Neural progenitor cell (in vitro differentiated cells): Measurements from ENCODE around the gene TXNRD1. TPM values are rescaled to one million over a fixed set of nuclear protein-coding genes. Genes with fewer than 3 reads are reported as not detected.

Experiments used
- DNase-seq: peaks from one replicate; pipeline ENCODE4 v3.0.0-alpha.2; 2016; ENCODE audit warnings: low spot score
- H2AFZ ChIP-seq: fragments of 200-600 bp; sonication (generic); replicated peaks from 2 replicates; pipeline ENCODE4 v1.6.1; 2016; ENCODE audit warnings: antibody characterized with exemption
- H3F3A ChIP-seq: fragments of 200-600 bp; sonication (generic); 2 replicates; pipeline ENCODE4 v1.6.1; 2016; ENCODE audit warnings: antibody characterized with exemption, low read depth
- H3K27ac ChIP-seq: fragments of 200-600 bp; sonication (generic); 2 replicates; pipeline ENCODE4 v1.5.1; 2016; ENCODE audit warnings: mild to moderate bottlenecking
- H3K27me3 ChIP-seq: fragments of 200-600 bp; sonication (generic); 2 replicates; pipeline ENCODE4 v1.6.1; 2016; ENCODE audit warnings: mild to moderate bottlenecking, moderate library complexity
- H3K36me3 ChIP-seq: fragments of 200-600 bp; sonication (generic); 2 replicates; pipeline ENCODE4 v1.5.1; 2016
- H3K4me1 ChIP-seq: fragments of 200-600 bp; sonication (generic); 2 replicates; pipeline ENCODE4 v1.6.1; 2016; ENCODE audit warnings: mixed run types
- H3K4me2 ChIP-seq: fragments of 200-600 bp; sonication (generic); 2 replicates; pipeline ENCODE4 v1.6.1; 2016
- H3K4me3 ChIP-seq: fragments of 200-600 bp; sonication (generic); 2 replicates; pipeline ENCODE4 v1.5.1; 2016
- H3K79me2 ChIP-seq: fragments of 200-600 bp; sonication (generic); 2 replicates; pipeline ENCODE4 v1.6.1; 2016; ENCODE audit warnings: low read depth
- H3K9ac ChIP-seq: fragments of 200-600 bp; sonication (generic); 2 replicates; pipeline ENCODE4 v1.6.1; 2016
- H3K9me3 ChIP-seq: fragments of 200-600 bp; sonication (generic); 2 replicates; pipeline ENCODE4 v1.5.1; 2016; ENCODE audit warnings: low read depth
- H4K20me1 ChIP-seq: fragments of 200-600 bp; sonication (generic); 2 replicates; pipeline ENCODE4 v1.6.1; 2016; ENCODE audit warnings: low read depth
- H3K27ac Mint-ChIP-seq: 3 replicates; pipeline ENCODE4 v1.8.0; 2021; ENCODE audit warnings: mixed read lengths
- H3K27me3 Mint-ChIP-seq: 2 replicates; pipeline ENCODE4 v1.8.0; 2022; ENCODE audit warnings: low read depth, mild to moderate bottlenecking, inconsistent platforms, moderate library complexity, mixed read lengths; ENCODE audit not compliant: insufficient read depth
- H3K36me3 Mint-ChIP-seq: 3 replicates; pipeline ENCODE4 v1.8.0; 2021; ENCODE audit warnings: mixed read lengths
- H3K4me1 Mint-ChIP-seq: 3 replicates; pipeline ENCODE4 v1.8.0; 2021; ENCODE audit warnings: mixed read lengths
- H3K4me3 Mint-ChIP-seq: 3 replicates; pipeline ENCODE4 v1.8.0; 2021; ENCODE audit warnings: mild to moderate bottlenecking, moderate library complexity, mixed read lengths
- H3K9me3 Mint-ChIP-seq: 3 replicates; pipeline ENCODE4 v1.8.0; 2020; ENCODE audit warnings: mixed read lengths
- CTCF ChIP-seq: fragments of 200-600 bp; sonication (generic); IDR thresholded peaks from 2 replicates; pipeline ENCODE4 v1.5.1; 2017; ENCODE audit warnings: antibody characterized with exemption, mild to moderate bottlenecking
- EZH2 ChIP-seq: fragments of 200-600 bp; sonication (generic); IDR thresholded peaks from 2 replicates; pipeline ENCODE4 v1.6.1; 2017; ENCODE audit warnings: antibody characterized with exemption, mild to moderate bottlenecking, moderate library complexity
- EZH2phosphoT487 ChIP-seq: fragments of 200-600 bp; sonication (generic); IDR thresholded peaks from 2 replicates; pipeline ENCODE4 v1.6.1; 2017; ENCODE audit warnings: antibody characterized with exemption
- total RNA-seq: library from RNA; depleted of rRNA; stranded (reverse); fragments of >200 nt; gene quantifications from 2 replicates; pipeline ENCODE4 v1.2.3, GENCODE V29; 2015; ENCODE audit warnings: low replicate concordance

The TXNRD1 gene
- total RNA-seq, 1 donor from 2014 or later, result 99.8 TPM

DNA sequence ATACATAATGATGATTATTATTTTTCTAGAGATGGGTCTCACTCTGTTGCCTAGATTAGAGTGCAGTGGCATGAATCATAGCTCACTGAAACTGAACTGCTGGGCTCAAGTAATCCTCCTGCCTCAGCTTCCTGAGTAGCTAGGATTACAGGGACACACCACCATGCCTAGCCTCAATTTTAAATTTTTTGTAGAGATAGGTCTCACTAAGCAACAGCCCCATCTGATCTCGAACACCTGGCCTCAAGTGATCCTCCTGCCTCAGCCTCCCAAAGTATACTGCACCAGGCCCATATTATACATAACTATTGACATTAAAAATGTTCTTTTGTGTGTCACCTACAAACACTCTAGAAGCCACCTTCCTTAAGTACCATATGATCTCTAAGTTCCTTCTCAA lies 3.4 kb downstream of the TXNRD1 start:
- Histone ChIP-seq H3K9me3 (no peaks in the 10 kb centered on the region), H3K27ac (no peak overlapping the region), H3K4me2 (no peak overlapping the region), H2AFZ (no peak overlapping the region), H4K20me1 (no peaks in the 10 kb centered on the region), H3K36me3 (no peaks in the 10 kb centered on the region), H3K4me1 (no peaks in the 10 kb centered on the region), H3K9ac (no peak overlapping the region), H3K79me2 (no peaks in the 10 kb centered on the region), H3K4me3 (no peak overlapping the region), H3F3A (peaks cover 6% of the 10 kb centered on the region), H3K27me3 (peaks cover 15% of the 10 kb centered on the region)
- Mint-ChIP-seq H3K36me3 (peaks cover 4% of the 10 kb centered on the region), H3K27ac (no peak overlapping the region), H3K4me1 (peaks cover 7% of the 10 kb centered on the region), H3K9me3 (peaks cover 10% of the 10 kb centered on the region), H3K4me3 (no peak overlapping the region), H3K27me3 (peaks cover 7% of the 10 kb centered on the region)
- TF ChIP-seq CTCF (no peak), EZH2phosphoT487 (no peak), EZH2 (no peak)
- no peak for DNase-seq

DNA sequence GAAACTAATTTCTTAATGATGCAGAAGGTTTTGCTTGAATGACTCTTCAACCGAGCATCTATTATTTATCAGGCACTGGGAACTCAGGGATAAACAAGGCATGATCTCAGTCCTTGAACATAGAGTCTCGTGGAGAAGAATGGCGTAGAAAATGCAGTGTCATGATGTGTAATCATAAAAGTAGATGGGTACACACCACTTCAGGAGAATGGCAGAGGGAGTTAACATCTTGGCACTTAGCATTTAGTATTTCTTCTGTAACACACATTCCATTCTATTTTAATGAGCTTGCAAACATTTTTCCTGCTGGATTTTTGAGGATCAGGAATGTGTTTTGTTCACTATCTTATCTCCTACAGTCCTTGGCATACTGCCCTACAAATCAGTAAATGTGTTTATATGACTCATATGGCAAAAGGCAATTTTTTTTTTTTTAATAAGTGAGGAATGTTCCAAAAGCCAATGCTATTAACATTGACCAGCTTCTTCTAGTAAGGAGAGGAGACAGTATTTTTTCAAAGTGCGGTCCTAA lies 3.8 kb downstream of the TXNRD1 start:
- Histone ChIP-seq H3K9ac (no peak overlapping the region), H3K9me3 (no peaks in the 10 kb centered on the region), H3K4me1 (no peaks in the 10 kb centered on the region), H3K4me2 (no peak overlapping the region), H3K36me3 (no peaks in the 10 kb centered on the region), H3K4me3 (no peak overlapping the region), H2AFZ (no peak overlapping the region), H3K27me3 (peaks cover 15% of the 10 kb centered on the region), H3K27ac (no peak overlapping the region), H4K20me1 (no peaks in the 10 kb centered on the region), H3F3A (peaks cover 6% of the 10 kb centered on the region), H3K79me2 (no peaks in the 10 kb centered on the region)
- Mint-ChIP-seq H3K27ac (no peak overlapping the region), H3K4me1 (peaks cover 7% of the 10 kb centered on the region), H3K9me3 (peaks cover 10% of the 10 kb centered on the region), H3K36me3 (peaks cover 4% of the 10 kb centered on the region), H3K27me3 (peaks cover 7% of the 10 kb centered on the region), H3K4me3 (no peak overlapping the region)
- TF ChIP-seq EZH2phosphoT487 (no peak), EZH2 (no peak), CTCF (no peak)
- no peak for DNase-seq

GRCh38 chr12:104219908-104220404 lies 4.4 kb downstream of the TXNRD1 start:
- Histone ChIP-seq H3K79me2 (no peaks in the 10 kb centered on the region), H3K9ac (no peak overlapping the region), H3K36me3 (no peaks in the 10 kb centered on the region), H3K4me2 (no peak overlapping the region), H3F3A (peaks cover 6% of the 10 kb centered on the region), H4K20me1 (no peaks in the 10 kb centered on the region), H3K4me1 (no peaks in the 10 kb centered on the region), H3K4me3 (no peak overlapping the region), H3K27ac (no peak overlapping the region), H3K27me3 (peaks cover 15% of the 10 kb centered on the region), H2AFZ (no peak overlapping the region), H3K9me3 (no peaks in the 10 kb centered on the region)
- Mint-ChIP-seq H3K4me1 (peaks cover 7% of the 10 kb centered on the region), H3K27me3 (peaks cover 7% of the 10 kb centered on the region), H3K9me3 (peaks cover 7% of the 10 kb centered on the region), H3K4me3 (no peak overlapping the region), H3K36me3 (peaks cover 4% of the 10 kb centered on the region), H3K27ac (no peak overlapping the region)
- TF ChIP-seq EZH2phosphoT487, result no peak
- TF ChIP-seq EZH2, result no peak
- no peak for TF ChIP-seq CTCF
- no peak for DNase-seq
